SU-DHL-6 (cell line): ENCODE data around the gene CDK14.

Experiments
- CTCF ChIP-seq: fragments of 200-600 bp; sonication (generic); IDR thresholded peaks from one replicate; pipeline ENCODE4 v1.5.1; 2017; ENCODE audit warnings: antibody characterized with exemption, mild to moderate bottlenecking, low read length, moderate library complexity; ENCODE audit not compliant: insufficient read depth, poor library complexity, severe bottlenecking
- EZH2phosphoT487 ChIP-seq: fragments of 200-600 bp; sonication (generic), shearing (Covaris generic); conservative IDR thresholded peaks from 2 replicates; pipeline ENCODE4 v1.6.1; 2018; ENCODE audit warnings: mild to moderate bottlenecking, antibody characterized with exemption, low read length, moderate library complexity, mixed read lengths

DNA sequence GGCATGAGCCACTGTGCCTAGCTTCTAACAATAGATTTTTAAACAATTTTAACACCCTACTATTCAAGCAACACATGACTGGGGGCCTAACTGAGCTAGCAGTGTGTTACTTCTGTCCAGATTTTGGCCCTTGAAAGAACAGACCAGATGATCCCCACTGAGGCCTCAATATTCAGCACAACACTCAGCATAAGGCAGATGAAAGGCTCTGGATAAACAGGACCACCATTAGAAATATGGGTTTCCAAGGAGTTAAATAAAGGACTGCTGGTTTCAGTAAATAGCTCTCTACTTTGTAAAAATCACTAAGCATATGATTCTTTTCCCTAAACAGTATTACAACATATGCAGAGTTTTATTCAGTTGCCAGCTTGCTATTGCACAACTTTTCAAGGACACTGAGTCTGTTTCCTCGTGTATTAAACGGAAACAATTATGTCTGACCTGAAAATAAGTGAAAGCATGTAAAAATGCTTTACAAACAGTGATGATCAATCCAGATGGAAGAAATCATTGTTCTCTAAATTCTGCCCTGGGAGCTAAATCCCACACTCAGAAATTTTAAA lies 644.3 kb downstream of the CDK14 start:
- TF ChIP-seq CTCF (no peak), EZH2phosphoT487 (no peak)
